NAMALWA (cell line): Measurements from ENCODE around the gene PAMR1.

ENCODE experiments used
- DNase-seq: peaks from one replicate; pipeline ENCODE4 v3.0.0-alpha.2; 2015; ENCODE audit warnings: low spot score

PAMR1 gene

GRCh38 chr11:35398881-35399280, 126.5 kb downstream of the PAMR1 start:
- DNase-seq: no peak

- no peak for DNase-seq
These were observed 130.5 kb downstream of the PAMR1 start for GRCh38 chr11:35394941-35395340.

- no peak for DNase-seq
These were observed 132.3 kb downstream of the PAMR1 start for GRCh38 chr11:35393098-35393497.

- peak; percentile 69 for DNase-seq
These were observed 133.3 kb downstream of the PAMR1 start for GRCh38 chr11:35391922-35392688.

- no peak for DNase-seq
These were observed 134.4 kb downstream of the PAMR1 start for GRCh38 chr11:35390737-35391682.

- DNase-seq: no peak
These were observed 135.4 kb downstream of the PAMR1 start for GRCh38 chr11:35389897-35390465.

GRCh38 chr11:35389112-35389511, 136.3 kb downstream of the PAMR1 start:
- DNase-seq: no peak

GRCh38 chr11:35388061-35388460, 137.4 kb downstream of the PAMR1 start:
- DNase-seq: no peak

- no peak for DNase-seq
These were observed 138.1 kb downstream of the PAMR1 start for GRCh38 chr11:35387111-35387982.

- no peak for DNase-seq
These were observed 141.5 kb downstream of the PAMR1 start for GRCh38 chr11:35383953-35384352.
